PC-9 (cell line): ENCODE measurements around the gene TRIM71.

Source experiments
- CTCF ChIP-seq: fragments of 200-600 bp; sonication (generic); conservative IDR thresholded peaks from 2 replicates; pipeline ENCODE4 v1.6.1; 2017; ENCODE audit warnings: mixed run types, antibody characterized with exemption, mild to moderate bottlenecking, moderate library complexity
- EZH2 ChIP-seq: fragments of 200-600 bp; sonication (generic); IDR thresholded peaks from 2 replicates; pipeline ENCODE4 v1.8.0; 2017; ENCODE audit warnings: antibody characterized with exemption, low read depth

GRCh38 chr3:32855350-32855953 is 37.7 kb downstream of the TRIM71 start:
- TF ChIP-seq CTCF (no peak), EZH2 (no peak)
